ENCODE results near the gene USH2A.
"Not testable (repeated sequence)": the region's sequence is repeated elsewhere in the genome, so short reads cannot be mapped to it uniquely, and the experiment has no call there.

Gene USH2A

GRCh38 chr1:216186816-216187215 lies 236.4 kb downstream of the USH2A start:
- H3K27ac Mint-ChIP-seq = no peak overlapping the region
- H3K27me3 Mint-ChIP-seq = peaks cover 2% of the 10 kb centered on the region
- no peak for ATAC-seq (ENCODE audit: low read depth)
- no peak overlapping the region for H3K4me3 Mint-ChIP-seq
- no peak for DNase-seq (ENCODE audit: low spot score in 2 of 2)
- no peaks in the 10 kb centered on the region for H3K4me1 Mint-ChIP-seq
- peaks cover 3% of the 10 kb centered on the region for H3K9me3 Mint-ChIP-seq
- H3K36me3 Mint-ChIP-seq = no peaks in the 10 kb centered on the region

GRCh38 chr1:216186141-216186540 lies 237.1 kb downstream of the USH2A start:
- Mint-ChIP-seq H3K27ac (no peak overlapping the region), H3K27me3 (peaks cover 3% of the 10 kb centered on the region), H3K4me3 (no peak overlapping the region), H3K4me1 (no peaks in the 10 kb centered on the region), H3K36me3 (no peaks in the 10 kb centered on the region), H3K9me3 (peaks cover 3% of the 10 kb centered on the region)
- ATAC-seq (ENCODE audit: low read depth) (no peak), DNase-seq (ENCODE audit: low spot score in 2 of 2) (no peak)

- ATAC-seq (ENCODE audit: low read depth) (no peak), DNase-seq (ENCODE audit: low spot score in 2 of 2) (no peak)
- Mint-ChIP-seq H3K27me3 (peaks cover 3% of the 10 kb centered on the region), H3K36me3 (no peaks in the 10 kb centered on the region), H3K4me3 (no peak overlapping the region), H3K9me3 (peaks cover 3% of the 10 kb centered on the region), H3K4me1 (no peaks in the 10 kb centered on the region), H3K27ac (no peak overlapping the region)
These were observed 239.0 kb downstream of the USH2A start for GRCh38 chr1:216184126-216184680.

DNA sequence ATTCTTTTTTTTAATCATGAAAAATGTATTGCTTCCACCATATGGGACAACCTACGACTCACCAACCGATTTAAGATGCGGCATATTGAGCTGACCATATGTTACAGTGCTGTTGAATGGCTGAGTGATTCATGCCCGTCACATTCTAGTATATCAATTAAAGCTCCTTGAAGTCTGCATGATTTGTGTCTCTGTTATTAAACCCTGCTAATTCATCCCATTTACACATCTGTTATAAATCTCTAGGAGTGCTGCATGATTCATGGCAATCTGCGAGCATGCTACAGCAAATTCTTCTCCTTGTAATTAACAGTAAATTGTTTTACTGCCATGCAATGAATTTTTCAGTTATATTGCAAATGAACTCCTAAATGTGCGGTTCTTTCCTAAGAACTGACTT lies 239.8 kb downstream of the USH2A start:
- DNase-seq (ENCODE audit: low spot score in 2 of 2) (no peak), ATAC-seq (ENCODE audit: low read depth) (no peak)
- peaks cover 3% of the 10 kb centered on the region for H3K27me3 Mint-ChIP-seq
- no peak overlapping the region for H3K27ac Mint-ChIP-seq
- H3K36me3 Mint-ChIP-seq = no peaks in the 10 kb centered on the region
- H3K4me3 Mint-ChIP-seq = no peak overlapping the region
- peaks cover 3% of the 10 kb centered on the region for H3K9me3 Mint-ChIP-seq
- H3K4me1 Mint-ChIP-seq = no peaks in the 10 kb centered on the region

DNA sequence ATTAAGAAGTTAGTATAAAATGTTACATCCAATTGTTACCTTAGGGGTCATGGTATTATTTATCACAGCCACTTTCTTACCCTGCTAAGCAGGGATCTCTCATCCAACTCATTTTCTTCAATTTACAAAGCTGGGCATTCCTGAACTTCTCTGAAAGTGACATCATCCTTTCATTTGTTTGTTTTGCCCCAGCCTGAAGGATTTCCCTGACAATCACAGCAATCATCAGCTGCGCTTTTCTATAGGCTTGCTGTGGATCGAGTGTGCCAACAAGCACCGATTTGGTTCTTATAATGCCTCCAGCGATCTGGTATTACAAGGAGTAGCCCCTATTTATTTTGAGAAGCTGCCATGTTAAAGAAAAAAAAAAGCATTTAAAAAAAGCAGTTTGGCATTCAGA lies 240.2 kb downstream of the USH2A start:
- H3K27ac Mint-ChIP-seq = no peak overlapping the region
- no peaks in the 10 kb centered on the region for H3K4me1 Mint-ChIP-seq
- no peak for DNase-seq (ENCODE audit: low spot score in 2 of 2)
- peaks cover 3% of the 10 kb centered on the region for H3K27me3 Mint-ChIP-seq
- no peaks in the 10 kb centered on the region for H3K36me3 Mint-ChIP-seq
- no peak for ATAC-seq (ENCODE audit: low read depth)
- no peak overlapping the region for H3K4me3 Mint-ChIP-seq
- H3K9me3 Mint-ChIP-seq = peaks cover 3% of the 10 kb centered on the region

GRCh38 chr1:216181590-216181989 lies 241.7 kb downstream of the USH2A start:
- no peak overlapping the region for H3K4me3 Mint-ChIP-seq
- ATAC-seq (ENCODE audit: low read depth) (no peak), DNase-seq (ENCODE audit: low spot score in 2 of 2) (no peak)
- no peaks in the 10 kb centered on the region for H3K9me3 Mint-ChIP-seq
- H3K27me3 Mint-ChIP-seq = peaks cover 1% of the 10 kb centered on the region
- no peak overlapping the region for H3K27ac Mint-ChIP-seq
- H3K4me1 Mint-ChIP-seq = no peaks in the 10 kb centered on the region
- H3K36me3 Mint-ChIP-seq = no peaks in the 10 kb centered on the region

DNA sequence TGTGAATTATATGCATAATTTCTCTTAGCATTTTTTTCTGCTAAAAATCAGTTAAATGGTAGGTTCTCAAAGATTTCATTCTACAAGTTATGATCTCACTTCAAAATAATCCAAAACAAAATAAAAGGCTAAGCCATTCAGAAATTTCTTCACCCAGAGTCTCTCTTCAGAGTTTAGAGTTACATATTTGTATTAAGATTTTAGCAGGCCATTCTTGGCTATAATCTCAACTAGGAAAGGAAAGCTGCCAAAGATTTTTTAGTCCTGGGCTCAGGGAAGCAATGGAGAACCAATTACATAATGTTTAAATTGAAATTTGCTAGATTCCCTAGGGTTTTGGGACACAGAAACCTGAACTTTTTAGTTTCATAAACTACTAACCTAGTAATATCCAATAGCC lies 245.0 kb downstream of the USH2A start:
- DNase-seq (ENCODE audit: low spot score in 2 of 2) = no peak
- no peak overlapping the region for H3K27ac Mint-ChIP-seq
- H3K27me3 Mint-ChIP-seq = peaks cover 1% of the 10 kb centered on the region
- no peak overlapping the region for H3K4me3 Mint-ChIP-seq
- no peak for ATAC-seq (ENCODE audit: low read depth)
- no peaks in the 10 kb centered on the region for H3K9me3 Mint-ChIP-seq
- no peaks in the 10 kb centered on the region for H3K4me1 Mint-ChIP-seq
- no peaks in the 10 kb centered on the region for H3K36me3 Mint-ChIP-seq

GRCh38 chr1:216176970-216177369 lies 246.3 kb downstream of the USH2A start:
- H3K4me1 Mint-ChIP-seq = no peaks in the 10 kb centered on the region
- H3K27ac Mint-ChIP-seq = no peak overlapping the region
- no peak for DNase-seq (ENCODE audit: low spot score in 2 of 2)
- H3K4me3 Mint-ChIP-seq = no peak overlapping the region
- H3K9me3 Mint-ChIP-seq = no peaks in the 10 kb centered on the region
- peaks cover 1% of the 10 kb centered on the region for H3K27me3 Mint-ChIP-seq
- ATAC-seq (ENCODE audit: low read depth) = no peak
- no peaks in the 10 kb centered on the region for H3K36me3 Mint-ChIP-seq

- Mint-ChIP-seq H3K27ac (no peak overlapping the region), H3K27me3 (no peaks in the 10 kb centered on the region), H3K4me1 (no peaks in the 10 kb centered on the region), H3K36me3 (no peaks in the 10 kb centered on the region), H3K9me3 (no peaks in the 10 kb centered on the region), H3K4me3 (no peak overlapping the region)
- ATAC-seq (ENCODE audit: low read depth) (no peak), DNase-seq (ENCODE audit: low spot score in 2 of 2) (no peak)
These were observed 247.5 kb downstream of the USH2A start for GRCh38 chr1:216175714-216176113.

DNA sequence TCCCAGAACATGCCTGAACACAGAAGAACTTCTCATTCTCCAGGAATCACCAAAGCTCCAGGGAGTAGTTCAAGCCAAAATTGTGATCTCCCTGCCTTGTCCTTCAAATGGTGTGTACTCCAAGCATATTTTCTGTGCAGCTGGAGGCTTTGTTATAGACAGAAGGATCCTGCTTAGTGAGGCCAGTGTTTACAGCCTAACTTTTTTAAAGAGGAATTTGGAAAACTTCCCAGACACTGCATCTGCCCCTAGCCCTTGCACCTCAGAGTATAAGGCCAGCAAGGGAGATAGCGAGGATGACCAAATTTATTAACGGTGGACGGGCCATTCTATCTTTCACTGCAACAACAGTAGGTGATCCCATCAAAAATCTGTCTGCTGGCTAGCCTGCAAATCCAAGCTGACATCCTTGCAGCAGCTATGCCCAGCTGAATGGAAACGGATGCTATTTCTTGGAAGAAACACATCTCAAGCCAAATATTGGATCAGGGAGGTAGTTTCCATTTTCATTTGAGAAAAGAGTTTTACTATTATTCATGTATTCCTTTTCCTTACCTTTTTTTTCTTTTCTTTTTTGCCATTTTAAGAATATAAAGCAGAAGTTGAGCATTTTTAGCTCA lies 249.8 kb downstream of the USH2A start:
- Mint-ChIP-seq H3K36me3 (no peaks in the 10 kb centered on the region), H3K4me3 (no peak overlapping the region), H3K27me3 (no peaks in the 10 kb centered on the region), H3K9me3 (no peaks in the 10 kb centered on the region), H3K4me1 (no peaks in the 10 kb centered on the region), H3K27ac (no peak overlapping the region)
- DNase-seq (ENCODE audit: low spot score in 2 of 2) (no peak), ATAC-seq (ENCODE audit: low read depth) (no peak)

- H3K4me1 Mint-ChIP-seq = no peaks in the 10 kb centered on the region
- no peak for DNase-seq (ENCODE audit: low spot score in 2 of 2)
- no peak overlapping the region for H3K4me3 Mint-ChIP-seq
- H3K27me3 Mint-ChIP-seq = no peaks in the 10 kb centered on the region
- H3K9me3 Mint-ChIP-seq = no peaks in the 10 kb centered on the region
- H3K27ac Mint-ChIP-seq = no peak overlapping the region
- ATAC-seq (ENCODE audit: low read depth) = no peak
- H3K36me3 Mint-ChIP-seq = no peaks in the 10 kb centered on the region
These were observed 253.9 kb downstream of the USH2A start for GRCh38 chr1:216169351-216169750.

- no peak for ATAC-seq (ENCODE audit: low read depth)
- no peaks in the 10 kb centered on the region for H3K9me3 Mint-ChIP-seq
- DNase-seq (ENCODE audit: low spot score in 2 of 2) = no peak
- H3K4me3 Mint-ChIP-seq = no peak overlapping the region
- H3K27ac Mint-ChIP-seq = no peak overlapping the region
- no peaks in the 10 kb centered on the region for H3K27me3 Mint-ChIP-seq
- no peaks in the 10 kb centered on the region for H3K36me3 Mint-ChIP-seq
- no peaks in the 10 kb centered on the region for H3K4me1 Mint-ChIP-seq
These were observed 254.7 kb downstream of the USH2A start for GRCh38 chr1:216168546-216168945.

DNA sequence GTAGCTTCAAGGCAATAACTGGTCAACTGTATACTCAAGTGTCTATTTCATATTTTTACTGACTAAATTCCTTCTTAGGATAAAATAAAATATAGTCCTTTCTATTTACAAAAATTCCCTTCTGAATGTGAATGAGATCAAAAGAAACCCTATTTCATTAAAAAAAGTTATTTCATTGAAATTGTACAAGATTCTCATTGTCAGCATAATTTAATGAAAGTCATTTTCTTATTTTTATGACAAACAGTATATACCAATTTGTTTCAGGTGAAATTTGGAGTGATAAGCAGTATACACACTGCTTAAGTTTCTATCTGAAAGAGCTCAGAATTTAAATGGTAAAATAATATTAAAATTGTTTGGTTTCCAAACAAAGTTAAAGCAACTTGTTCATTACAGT lies 269.2 kb downstream of the USH2A start:
- Mint-ChIP-seq H3K4me1 (no peaks in the 10 kb centered on the region), H3K27ac (no peak overlapping the region), H3K36me3 (no peaks in the 10 kb centered on the region), H3K9me3 (peaks cover 7% of the 10 kb centered on the region), H3K4me3 (no peak overlapping the region), H3K27me3 (no peaks in the 10 kb centered on the region)
- ATAC-seq (ENCODE audit: low read depth) (no peak), DNase-seq (ENCODE audit: low spot score in 2 of 2) (no peak)

DNA sequence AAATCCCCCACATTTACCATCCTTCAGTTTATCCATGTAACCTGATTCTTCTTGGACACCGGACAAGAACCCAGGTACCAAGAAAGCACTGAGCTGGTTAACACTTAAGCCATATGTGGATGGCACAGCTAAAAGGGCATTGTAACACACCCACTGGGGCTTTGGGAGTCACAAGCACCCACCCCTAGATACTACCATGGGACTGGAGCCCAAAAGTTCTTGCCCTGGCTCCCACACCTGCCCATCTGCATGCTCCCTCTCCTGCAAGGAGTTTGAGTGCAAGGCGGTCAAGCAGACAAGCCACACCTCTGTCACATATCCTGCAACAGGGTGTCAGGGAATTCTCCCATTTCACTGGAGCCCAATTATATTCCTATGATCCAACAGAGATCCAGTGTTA lies 270.1 kb downstream of the USH2A start:
- Mint-ChIP-seq H3K27ac (no peak overlapping the region), H3K27me3 (no peaks in the 10 kb centered on the region), H3K9me3 (peaks cover 8% of the 10 kb centered on the region), H3K4me3 (no peak overlapping the region), H3K36me3 (no peaks in the 10 kb centered on the region), H3K4me1 (no peaks in the 10 kb centered on the region)
- DNase-seq (ENCODE audit: low spot score in 2 of 2) = no peak
- ATAC-seq (ENCODE audit: low read depth) = no peak

- not testable (repeated sequence) for ATAC-seq (ENCODE audit: low read depth); H3K27me3 Mint-ChIP-seq; H3K4me1 Mint-ChIP-seq; H3K36me3 Mint-ChIP-seq; H3K4me3 Mint-ChIP-seq; H3K27ac Mint-ChIP-seq; H3K9me3 Mint-ChIP-seq; DNase-seq (ENCODE audit: low spot score in 2 of 2)
These were observed 277.7 kb downstream of the USH2A start for GRCh38 chr1:216145451-216146018.
